CD4-positive, alpha-beta T cell (primary cell): ENCODE measurements around the gene HES4. TPM values are rescaled to one million over a fixed set of nuclear protein-coding genes. Genes with fewer than 3 reads are reported as not detected.

ENCODE experiments used
- ATAC-seq: fragments of 200-7000 bp; cut with Tn5 transposase; one replicate; pipeline ENCODE4 v1.10.0; 2022; ENCODE audit warnings: mild to moderate bottlenecking; ENCODE audit not compliant: poor library complexity
- CTCF ChIA-PET: fragments of 350-600 bp; sonication (Branson Sonifier 250); formaldehyde crosslinking; loops from one replicate; lab custom pipeline; 2021; ENCODE audit warnings: antibody characterized with exemption, inconsistent platforms; lab: Charles Lee
- POLR2A ChIA-PET: fragments of 350-600 bp; sonication (Branson Sonifier 250); formaldehyde crosslinking; loops from one replicate; lab custom pipeline; 2021; ENCODE audit warnings: antibody characterized with exemption, inconsistent platforms; lab: Charles Lee
- DNase-seq, 14 experiments: peaks; one replicate each; pipeline ENCODE4 v3.0.0-alpha.2; 2013 to 2020; ENCODE audit warnings: mixed read lengths in 2 of 14
- H3K27ac ChIP-seq, 2 donors: one replicate each; pipeline versions ENCODE4 v1.5.1 to v1.7.0; 2013; ENCODE audit warnings: low read length in 2 of 2, low read depth in 1 of 2, mild to moderate bottlenecking in 1 of 2
- H3K27me3 ChIP-seq, 2 experiments: 1 replicate in 1 of 2; 2 replicates in 1 of 2; pipeline versions ENCODE4 v1.6.1 to v1.7.0; 2013; ENCODE audit warnings: low read length in 2 of 2, control low read depth in 1 of 2, mild to moderate bottlenecking in 1 of 2, moderate library complexity in 1 of 2; ENCODE audit not compliant: insufficient read depth in 2 of 2, control insufficient read depth in 1 of 2
- H3K36me3 ChIP-seq: one replicate; pipeline ENCODE4 v1.6.1; 2013; ENCODE audit warnings: low read length, control low read depth; ENCODE audit not compliant: insufficient read depth
- H3K4me1 ChIP-seq: one replicate; pipeline ENCODE4 v1.6.1; 2013; ENCODE audit warnings: low read length, control low read depth; ENCODE audit not compliant: insufficient read depth
- H3K4me3 ChIP-seq: one replicate; pipeline ENCODE4 v1.5.1; 2013; ENCODE audit warnings: mild to moderate bottlenecking, low read length, moderate library complexity
- H3K9me3 ChIP-seq, 2 experiments: 1 replicate in 1 of 2; 2 replicates in 1 of 2; pipeline versions ENCODE4 v1.6.1 to v1.7.0; 2013; ENCODE audit warnings: low read length in 2 of 2, mild to moderate bottlenecking in 2 of 2, control low read depth in 1 of 2, moderate library complexity in 1 of 2; ENCODE audit not compliant: control insufficient read depth in 1 of 2, insufficient read depth in 1 of 2
- H3K27ac Mint-ChIP-seq: one replicate; pipeline ENCODE4 v1.8.0; 2020; ENCODE audit warnings: mixed read lengths
- H3K27me3 Mint-ChIP-seq: one replicate; pipeline ENCODE4 v1.8.0; 2021; ENCODE audit warnings: mixed read lengths
- H3K36me3 Mint-ChIP-seq: one replicate; pipeline ENCODE4 v1.8.0; 2021; ENCODE audit warnings: low read depth, mixed read lengths
- H3K4me1 Mint-ChIP-seq: one replicate; pipeline ENCODE4 v1.8.0; 2021; ENCODE audit warnings: low read depth, mixed read lengths
- H3K4me3 Mint-ChIP-seq: one replicate; pipeline ENCODE4 v1.8.0; 2020; ENCODE audit warnings: mild to moderate bottlenecking, mixed read lengths
- H3K9me3 Mint-ChIP-seq: one replicate; pipeline ENCODE4 v1.8.0; 2020; ENCODE audit warnings: mixed read lengths
- intact Hi-C, 2 experiments: fragments of 100-400 bp; cut with DNase I in 1 of 2; cut with micrococcal nuclease in 1 of 2; formaldehyde crosslinking; loops; one replicate each; pipeline versions ENCODE4 v1.15.1 to v1.9.0; 2023 to 2025; cut with DNase I, micrococcal nuclease
- total RNA-seq, 174 experiments: library from RNA in 2 of 174; stranded (reverse) in 2 of 174; gene quantifications; one replicate each; pipeline ENCODE4 v1.2.3 and lab custom pipeline; 2021 to 2026
- TF ChIP-seq, protein P1 (sequence below): fragments of 200-600 bp; IDR thresholded peaks from one replicate; pipeline ENCODE4 v1.8.0; 2022; ENCODE audit warnings: antibody characterized with exemption, mild to moderate bottlenecking

The HES4 gene
- total RNA-seq, 2 experiments from 2014 or later, result 29.0 to 30.9 TPM

GRCh38 chr1:961132-961669, 38.7 kb downstream of the HES4 start:
- peaks cover 12% of the 10 kb centered on the region for H3K36me3 ChIP-seq
- DNase-seq, result peak in 1 of 14 experiments; percentile 32
- peak overlapping the region; percentile 14 for H3K4me3 ChIP-seq
- Mint-ChIP-seq H3K27ac (no peak overlapping the region), H3K9me3 (no peaks in the 10 kb centered on the region), H3K4me1 (peaks cover 16% of the 10 kb centered on the region), H3K4me3 (peak overlapping the region; percentile 82), H3K27me3 (no peaks in the 10 kb centered on the region), H3K36me3 (peaks cover 18% of the 10 kb centered on the region)
- ChIA-PET CTCF (no interaction called here), POLR2A (no interaction called here)
- ATAC-seq, result no peak
- TF ChIP-seq, protein P1, sequence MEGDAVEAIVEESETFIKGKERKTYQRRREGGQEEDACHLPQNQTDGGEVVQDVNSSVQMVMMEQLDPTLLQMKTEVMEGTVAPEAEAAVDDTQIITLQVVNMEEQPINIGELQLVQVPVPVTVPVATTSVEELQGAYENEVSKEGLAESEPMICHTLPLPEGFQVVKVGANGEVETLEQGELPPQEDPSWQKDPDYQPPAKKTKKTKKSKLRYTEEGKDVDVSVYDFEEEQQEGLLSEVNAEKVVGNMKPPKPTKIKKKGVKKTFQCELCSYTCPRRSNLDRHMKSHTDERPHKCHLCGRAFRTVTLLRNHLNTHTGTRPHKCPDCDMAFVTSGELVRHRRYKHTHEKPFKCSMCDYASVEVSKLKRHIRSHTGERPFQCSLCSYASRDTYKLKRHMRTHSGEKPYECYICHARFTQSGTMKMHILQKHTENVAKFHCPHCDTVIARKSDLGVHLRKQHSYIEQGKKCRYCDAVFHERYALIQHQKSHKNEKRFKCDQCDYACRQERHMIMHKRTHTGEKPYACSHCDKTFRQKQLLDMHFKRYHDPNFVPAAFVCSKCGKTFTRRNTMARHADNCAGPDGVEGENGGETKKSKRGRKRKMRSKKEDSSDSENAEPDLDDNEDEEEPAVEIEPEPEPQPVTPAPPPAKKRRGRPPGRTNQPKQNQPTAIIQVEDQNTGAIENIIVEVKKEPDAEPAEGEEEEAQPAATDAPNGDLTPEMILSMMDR, result no peak
- H3K27ac ChIP-seq, result no peak overlapping the region
- H3K9me3 ChIP-seq, result no peaks in the 10 kb centered on the region
- H3K4me1 ChIP-seq, result peaks cover 47% of the 10 kb centered on the region
- intact Hi-C loops, result no loop called here
- no peaks in the 10 kb centered on the region for H3K27me3 ChIP-seq

DNA sequence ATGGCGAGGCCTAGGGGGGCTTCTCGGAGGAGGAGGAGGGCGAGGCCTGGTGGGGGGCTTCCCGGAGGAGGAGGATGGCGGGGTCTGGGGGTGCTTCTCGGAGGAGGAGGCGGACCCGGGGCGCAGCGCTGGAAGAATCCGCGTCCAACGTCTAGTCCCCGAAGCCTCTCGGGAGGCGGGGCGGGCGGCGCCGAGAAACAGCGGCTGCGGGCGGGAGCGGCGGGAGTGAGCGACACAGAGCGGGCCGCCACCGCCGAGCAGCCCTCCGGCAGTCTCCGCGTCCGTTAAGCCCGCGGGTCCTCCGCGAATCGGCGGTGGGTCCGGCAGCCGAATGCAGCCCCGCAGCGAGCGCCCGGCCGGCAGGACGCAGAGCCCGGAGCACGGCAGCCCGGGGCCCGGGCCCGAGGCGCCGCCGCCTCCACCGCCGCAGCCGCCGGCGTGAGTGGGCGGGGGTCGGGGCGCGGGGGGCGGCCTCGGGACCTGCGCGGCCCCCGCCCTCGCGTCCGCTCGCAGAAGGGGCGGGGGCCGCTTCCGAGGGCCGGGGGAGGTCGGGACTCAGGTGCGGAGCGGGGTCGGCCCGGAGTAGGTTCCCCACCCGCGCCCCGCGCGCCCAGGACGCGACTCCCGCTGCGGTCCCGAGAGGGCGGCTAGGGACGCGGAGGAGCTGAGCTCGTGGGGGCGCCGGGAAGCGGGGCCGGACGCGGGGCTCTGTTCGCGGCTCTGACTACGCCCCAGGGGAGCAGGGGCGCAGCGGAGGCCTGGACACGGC, 39.4 kb downstream of the HES4 start, which contains the start of gene KLHL17:
KLHL17 (plus strand) TSS at position 222 of the 769 bp plus-strand sequence; CDS start at position 332, 110 bp downstream.
- Mint-ChIP-seq H3K36me3 (peaks cover 25% of the 10 kb centered on the region), H3K4me1 (peaks cover 16% of the 10 kb centered on the region), H3K4me3 (peak within 1 kb of the TSS; percentile 90), H3K27ac (no peak within 1 kb of the TSS), H3K9me3 (no peaks in the 10 kb centered on the region), H3K27me3 (no peaks in the 10 kb centered on the region)
- H3K9me3 ChIP-seq, result no peaks in the 10 kb centered on the region
- intact Hi-C loops, result no loop called here
- H3K36me3 ChIP-seq, result peaks cover 18% of the 10 kb centered on the region
- ATAC-seq (peak; percentile 61), DNase-seq (peak; percentile 61 to 85 (median 76))
- no peaks in the 10 kb centered on the region for H3K27me3 ChIP-seq
- H3K27ac ChIP-seq, result no peak within 1 kb of the TSS
- CTCF ChIA-PET, result no interaction called here
- POLR2A ChIA-PET, result no interaction called here
- H3K4me1 ChIP-seq, result peaks cover 41% of the 10 kb centered on the region
- H3K4me3 ChIP-seq, result peak within 1 kb of the TSS; percentile 57
- TF ChIP-seq, protein P1, result no peak

- TF ChIP-seq, protein P1, result no peak
- DNase-seq (peak in 1 of 14 experiments; percentile 26), ATAC-seq (peak; percentile 16)
- intact Hi-C loops, result loop anchor here in 1 of 2 experiments (5.0 kb wide), 1 partner anchor 53 kb away; no protein-coding TSS in a partner anchor
- Mint-ChIP-seq H3K9me3 (no peaks in the 10 kb centered on the region), H3K4me1 (peaks cover 16% of the 10 kb centered on the region), H3K36me3 (peaks cover 32% of the 10 kb centered on the region), H3K27me3 (no peaks in the 10 kb centered on the region), H3K27ac (no peak overlapping the region), H3K4me3 (peak overlapping the region; percentile 90)
- no peaks in the 10 kb centered on the region for H3K27me3 ChIP-seq
- ChIA-PET CTCF (interaction anchor here (1.4 to 1.5 kb wide), 2 partner anchors 55 to 90 kb away, joined by 3 to 6 read pairs; no protein-coding TSS in a partner anchor), POLR2A (interaction anchor here (1.4 kb wide), 1 partner anchor 271 kb away, joined by 4 read pairs; no protein-coding TSS in a partner anchor)
- H3K27ac ChIP-seq, result no peak overlapping the region
- peaks cover 41% of the 10 kb centered on the region for H3K4me1 ChIP-seq
- peak overlapping the region; percentile 57 for H3K4me3 ChIP-seq
- no peaks in the 10 kb centered on the region for H3K9me3 ChIP-seq
- peaks cover 25% of the 10 kb centered on the region for H3K36me3 ChIP-seq
These were observed 40.0 kb downstream of the HES4 start for GRCh38 chr1:959731-960362.
